Liver (tissue), 9 donors: ENCODE results near the gene IZUMO2. TPM values are rescaled to one million over a fixed set of nuclear protein-coding genes. Genes with fewer than 3 reads are reported as not detected.

Experiments used
- DNase-seq: peaks from one replicate; pipeline ENCODE4 v3.0.0-alpha.2; 2017; ENCODE audit warnings: low spot score
- H3K27ac ChIP-seq, 2 donors: one replicate each; pipeline ENCODE4 v1.7.0; 2013; ENCODE audit warnings: inconsistent platforms in 2 of 2, low read length in 2 of 2, control low read depth in 1 of 2, low read depth in 1 of 2, mild to moderate bottlenecking in 1 of 2
- H3K27me3 ChIP-seq, 4 donors: one replicate each; pipeline versions ENCODE4 v1.6.1 to v1.7.0; 2013; ENCODE audit warnings: low read length in 3 of 4, inconsistent platforms in 1 of 4, mild to moderate bottlenecking in 1 of 4, moderate library complexity in 1 of 4; ENCODE audit not compliant: control insufficient read depth in 4 of 4, insufficient read depth in 4 of 4
- H3K36me3 ChIP-seq, 4 donors: one replicate each; pipeline versions ENCODE4 v1.6.1 to v1.7.0; 2013; ENCODE audit warnings: low read length in 3 of 4, mild to moderate bottlenecking in 3 of 4, low read depth in 1 of 4, moderate library complexity in 1 of 4; ENCODE audit not compliant: control insufficient read depth in 4 of 4, insufficient read depth in 3 of 4
- H3K4me1 ChIP-seq, 4 donors: one replicate each; pipeline versions ENCODE4 v1.6.1 to v1.7.0; 2013; ENCODE audit warnings: low read length in 3 of 4, mild to moderate bottlenecking in 3 of 4, moderate library complexity in 1 of 4; ENCODE audit not compliant: control insufficient read depth in 4 of 4, insufficient read depth in 4 of 4
- H3K4me3 ChIP-seq, 3 donors: one replicate each; pipeline versions ENCODE4 v1.6.1 to v1.7.0; 2013; ENCODE audit warnings: low read length in 3 of 3, control low read depth in 1 of 3, low read depth in 1 of 3, mild to moderate bottlenecking in 1 of 3
- H3K9ac ChIP-seq, 2 donors: one replicate each; pipeline ENCODE4 v1.7.0; 2013; ENCODE audit warnings: low read length in 2 of 2, mild to moderate bottlenecking in 2 of 2, moderate library complexity in 2 of 2, control low read depth in 1 of 2, low read depth in 1 of 2
- H3K9me3 ChIP-seq, 4 donors: one replicate each; pipeline versions ENCODE4 v1.6.1 to v1.7.0; 2013; ENCODE audit warnings: low read length in 3 of 4; ENCODE audit not compliant: control insufficient read depth in 4 of 4
- EGR1 ChIP-seq, 2 donors: IDR thresholded peaks; 2 replicates each; pipeline ENCODE4 v1.6.1; 2016 to 2018; ENCODE audit warnings: antibody characterized with exemption in 2 of 2, low read depth in 2 of 2
- FOXA1 ChIP-seq: IDR thresholded peaks from 2 replicates; pipeline ENCODE4 v1.6.1; 2016; ENCODE audit warnings: antibody characterized with exemption
- FOXA2 ChIP-seq: IDR thresholded peaks from 2 replicates; pipeline ENCODE4 v1.6.1; 2016; ENCODE audit warnings: antibody characterized with exemption
- GABPA ChIP-seq, 2 donors: IDR thresholded peaks in 1 of 2; conservative IDR thresholded peaks in 1 of 2; 2 replicates each; pipeline ENCODE4 v1.6.1; 2016; ENCODE audit warnings: antibody characterized with exemption in 2 of 2, mild to moderate bottlenecking in 1 of 2, moderate library complexity in 1 of 2
- HNF4A ChIP-seq, 2 donors: conservative IDR thresholded peaks; 2 replicates each; pipeline ENCODE4 v1.6.1; 2016; ENCODE audit warnings: antibody characterized with exemption in 2 of 2, mild to moderate bottlenecking in 2 of 2
- HNF4G ChIP-seq: IDR thresholded peaks from 2 replicates; pipeline ENCODE4 v1.6.1; 2016; ENCODE audit warnings: antibody characterized with exemption
- JUND ChIP-seq, 2 donors: IDR thresholded peaks; 2 replicates each; pipeline ENCODE4 v1.6.1; 2016; ENCODE audit warnings: antibody characterized with exemption in 2 of 2
- MAX ChIP-seq: IDR thresholded peaks from 2 replicates; pipeline ENCODE4 v1.6.1; 2016; ENCODE audit warnings: antibody characterized with exemption
- NR2F2 ChIP-seq: IDR thresholded peaks from 2 replicates; pipeline ENCODE4 v1.6.1; 2016; ENCODE audit warnings: antibody characterized with exemption
- RAD21 ChIP-seq, 2 donors: IDR thresholded peaks; 2 replicates each; pipeline ENCODE4 v1.6.1; 2016; ENCODE audit warnings: antibody characterized with exemption in 2 of 2, mild to moderate bottlenecking in 2 of 2
- RXRA ChIP-seq, 2 donors: IDR thresholded peaks; 2 replicates each; pipeline ENCODE4 v1.6.1; 2017 to 2018; ENCODE audit warnings: antibody characterized with exemption in 2 of 2, mild to moderate bottlenecking in 1 of 2
- SP1 ChIP-seq: IDR thresholded peaks from 2 replicates; pipeline ENCODE4 v1.6.1; 2018; ENCODE audit warnings: antibody characterized with exemption, mild to moderate bottlenecking
- YY1 ChIP-seq: IDR thresholded peaks from 2 replicates; pipeline ENCODE4 v1.6.1; 2016; ENCODE audit warnings: antibody characterized with exemption, mild to moderate bottlenecking
- WGBS: extraction: QIAGEN DNeasy Blood & Tissue Kit; methylation state at CpG from one replicate; pipeline ENCODE4 v1.1.7; 2013; 5-methylcytosine and 5-hydroxymethylcytosine counted together
- polyA plus RNA-seq, 2 donors: library from polyadenylated mRNA; stranded (reverse) in 1 of 2; unstranded in 1 of 2; fragments of 200-250 nt in 1 of 2; fragments of >200 nt in 1 of 2; fragmentation: Nextera tagmentation in 1 of 2; extraction: Ambion mirVana in 1 of 2; gene quantifications; one replicate each; pipeline versions ENCODE4 v1.2.1 to v1.2.3, GENCODE V29; 2013 to 2015
- total RNA-seq, 2 donors: library from RNA; depleted of rRNA; stranded (reverse); fragments of >200 nt; gene quantifications; one replicate each; pipeline ENCODE4 v1.2.3, GENCODE V29; 2014
- TF ChIP-seq, protein P1 (sequence below): fragments of 150-350 bp; IDR thresholded peaks from 2 replicates; pipeline ENCODE4 v1.5.1; 2017; ENCODE audit warnings: improper control_type of control experiment, low read depth, low read length; ENCODE audit not compliant: missing input control
- TF ChIP-seq, protein P2 (sequence below): IDR thresholded peaks from 2 replicates; pipeline ENCODE4 v1.6.1; 2016; ENCODE audit warnings: antibody characterized with exemption
- TF ChIP-seq, protein P3 (sequence below): IDR thresholded peaks from 2 replicates; pipeline ENCODE4 v1.6.1; 2016; ENCODE audit warnings: antibody characterized with exemption
- donor health status: healthy.
- donor health status: healthy.
- donor health status: healthy.
- donor health status: healthy.
- donor health status: healthy.

Gene IZUMO2
- total and polyA plus RNA-seq, 4 donors: not detected

DNA sequence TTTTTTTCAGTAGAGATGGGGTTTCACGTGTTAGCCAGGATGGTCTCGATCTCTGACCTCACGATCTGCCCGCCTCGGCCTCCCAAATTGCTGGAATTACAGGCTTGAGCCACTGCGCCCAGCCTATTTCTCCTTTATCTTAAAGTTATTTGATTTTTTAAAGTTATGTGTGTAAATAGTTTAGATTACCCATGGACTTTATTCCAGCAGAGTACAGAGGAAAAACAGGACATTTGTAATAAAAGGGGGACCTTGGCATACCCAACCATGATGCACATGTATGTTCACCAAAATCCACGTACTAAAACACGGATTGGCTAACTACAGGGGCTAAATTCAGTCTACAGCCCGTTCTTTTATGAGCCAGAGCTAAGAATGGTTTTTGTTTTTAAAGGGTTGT is 13.7 kb upstream of the IZUMO2 start:
- Histone ChIP-seq H3K27me3 (peaks cover 0 to 5% (median 0%) of the 10 kb centered on the region in 4 donors), H3K9ac (no peak overlapping the region), H3K4me1 (no peaks in the 10 kb centered on the region), H3K9me3 (peaks cover 0 to 6% (median 3%) of the 10 kb centered on the region in 4 donors), H3K4me3 (no peak overlapping the region), H3K36me3 (no peaks in the 10 kb centered on the region), H3K27ac (no peak overlapping the region)
- DNase-seq: no peak
- TF ChIP-seq EGR1 (IDR thresholded peaks at IDR 0.05; ENCODE audit: low read depth in 2 of 2) (no peak), YY1 (no peak), HNF4G (no peak), FOXA2 (no peak), JUND (IDR thresholded peaks at IDR 0.05) (no peak), NR2F2 (no peak), FOXA1 (no peak), MAX (no peak), HNF4A (conservative IDR thresholded peaks at IDR 0.05) (no peak), RAD21 (IDR thresholded peaks at IDR 0.05) (no peak)
- TF ChIP-seq, protein P1, sequence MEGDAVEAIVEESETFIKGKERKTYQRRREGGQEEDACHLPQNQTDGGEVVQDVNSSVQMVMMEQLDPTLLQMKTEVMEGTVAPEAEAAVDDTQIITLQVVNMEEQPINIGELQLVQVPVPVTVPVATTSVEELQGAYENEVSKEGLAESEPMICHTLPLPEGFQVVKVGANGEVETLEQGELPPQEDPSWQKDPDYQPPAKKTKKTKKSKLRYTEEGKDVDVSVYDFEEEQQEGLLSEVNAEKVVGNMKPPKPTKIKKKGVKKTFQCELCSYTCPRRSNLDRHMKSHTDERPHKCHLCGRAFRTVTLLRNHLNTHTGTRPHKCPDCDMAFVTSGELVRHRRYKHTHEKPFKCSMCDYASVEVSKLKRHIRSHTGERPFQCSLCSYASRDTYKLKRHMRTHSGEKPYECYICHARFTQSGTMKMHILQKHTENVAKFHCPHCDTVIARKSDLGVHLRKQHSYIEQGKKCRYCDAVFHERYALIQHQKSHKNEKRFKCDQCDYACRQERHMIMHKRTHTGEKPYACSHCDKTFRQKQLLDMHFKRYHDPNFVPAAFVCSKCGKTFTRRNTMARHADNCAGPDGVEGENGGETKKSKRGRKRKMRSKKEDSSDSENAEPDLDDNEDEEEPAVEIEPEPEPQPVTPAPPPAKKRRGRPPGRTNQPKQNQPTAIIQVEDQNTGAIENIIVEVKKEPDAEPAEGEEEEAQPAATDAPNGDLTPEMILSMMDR: no peak
- WGBS: 82% methylated on average over 9 of the region's 9 CpGs

DNA sequence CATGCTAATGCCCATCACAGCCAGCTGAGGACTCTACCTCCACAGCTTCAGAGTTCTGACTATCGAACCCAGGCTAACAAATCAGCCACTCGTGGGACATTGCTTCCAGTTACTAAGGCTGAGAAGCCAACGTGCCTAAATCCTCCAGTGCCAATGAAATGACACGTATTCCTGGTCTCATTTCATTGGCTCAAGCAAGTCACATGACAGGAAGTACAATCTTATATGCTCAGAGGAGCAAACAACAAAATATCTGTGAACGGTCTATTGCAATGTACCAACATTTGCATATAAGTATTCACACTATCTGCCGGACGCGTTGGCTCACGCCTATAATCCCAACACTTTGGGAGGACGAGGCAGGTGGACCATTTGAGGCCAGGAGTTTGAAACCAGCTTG is 12.8 kb upstream of the IZUMO2 start:
- Histone ChIP-seq H3K4me1 (no peaks in the 10 kb centered on the region), H3K9ac (no peak overlapping the region), H3K4me3 (no peak overlapping the region), H3K27me3 (peaks cover 0 to 5% (median 0%) of the 10 kb centered on the region in 4 donors), H3K9me3 (peaks cover 0 to 6% (median 3%) of the 10 kb centered on the region in 4 donors), H3K36me3 (no peaks in the 10 kb centered on the region), H3K27ac (no peak overlapping the region)
- DNase-seq: no peak
- no peak for TF ChIP-seq RXRA (IDR thresholded peaks at IDR 0.05)
- TF ChIP-seq GABPA (IDR thresholded peaks at IDR 0.05 in 1 of 2, conservative IDR thresholded peaks at IDR 0.05 in 1 of 2): no peak
- no peak for TF ChIP-seq NR2F2
- TF ChIP-seq, protein P2, sequence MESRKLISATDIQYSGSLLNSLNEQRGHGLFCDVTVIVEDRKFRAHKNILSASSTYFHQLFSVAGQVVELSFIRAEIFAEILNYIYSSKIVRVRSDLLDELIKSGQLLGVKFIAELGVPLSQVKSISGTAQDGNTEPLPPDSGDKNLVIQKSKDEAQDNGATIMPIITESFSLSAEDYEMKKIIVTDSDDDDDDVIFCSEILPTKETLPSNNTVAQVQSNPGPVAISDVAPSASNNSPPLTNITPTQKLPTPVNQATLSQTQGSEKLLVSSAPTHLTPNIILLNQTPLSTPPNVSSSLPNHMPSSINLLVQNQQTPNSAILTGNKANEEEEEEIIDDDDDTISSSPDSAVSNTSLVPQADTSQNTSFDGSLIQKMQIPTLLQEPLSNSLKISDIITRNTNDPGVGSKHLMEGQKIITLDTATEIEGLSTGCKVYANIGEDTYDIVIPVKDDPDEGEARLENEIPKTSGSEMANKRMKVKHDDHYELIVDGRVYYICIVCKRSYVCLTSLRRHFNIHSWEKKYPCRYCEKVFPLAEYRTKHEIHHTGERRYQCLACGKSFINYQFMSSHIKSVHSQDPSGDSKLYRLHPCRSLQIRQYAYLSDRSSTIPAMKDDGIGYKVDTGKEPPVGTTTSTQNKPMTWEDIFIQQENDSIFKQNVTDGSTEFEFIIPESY: no peak
- TF ChIP-seq JUND (IDR thresholded peaks at IDR 0.05): no peak
- TF ChIP-seq FOXA1: no peak
- WGBS: 83% methylated on average over 10 of the region's 10 CpGs

- Histone ChIP-seq H3K27me3 (peaks cover 0 to 5% (median 0%) of the 10 kb centered on the region in 4 donors), H3K9me3 (peaks cover 0 to 1% (median 0%) of the 10 kb centered on the region in 4 donors), H3K36me3 (no peaks in the 10 kb centered on the region), H3K4me3 (no peak overlapping the region), H3K9ac (no peak overlapping the region), H3K27ac (no peak overlapping the region), H3K4me1 (no peaks in the 10 kb centered on the region)
- TF ChIP-seq RAD21 (IDR thresholded peaks at IDR 0.05) (no peak), FOXA1 (no peak), SP1 (no peak), RXRA (IDR thresholded peaks at IDR 0.05) (no peak)
- TF ChIP-seq, protein P3, sequence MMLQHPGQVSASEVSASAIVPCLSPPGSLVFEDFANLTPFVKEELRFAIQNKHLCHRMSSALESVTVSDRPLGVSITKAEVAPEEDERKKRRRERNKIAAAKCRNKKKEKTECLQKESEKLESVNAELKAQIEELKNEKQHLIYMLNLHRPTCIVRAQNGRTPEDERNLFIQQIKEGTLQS: no peak
- 56% methylated on average over 5 of the region's 5 CpGs for WGBS
- no peak for DNase-seq
Measured at GRCh38 chr19:50174100-50174793, 11.2 kb upstream of the IZUMO2 start.
